GM12872 (cell line): ENCODE data around the gene EZH1.

Experiments
- CTCF ChIP-seq: IDR thresholded peaks from 3 replicates; pipeline ENCODE4 v1.5.1; 2011; ENCODE audit warnings: low read depth, mild to moderate bottlenecking, low read length, moderate library complexity; ENCODE audit not compliant: insufficient read depth

The EZH1 gene

GRCh38 chr17:42691021-42691545 is 53.8 kb downstream of the EZH1 start:
- TF ChIP-seq CTCF: no peak

GRCh38 chr17:42690596-42690995 is 54.2 kb downstream of the EZH1 start:
- no peak for TF ChIP-seq CTCF

DNA sequence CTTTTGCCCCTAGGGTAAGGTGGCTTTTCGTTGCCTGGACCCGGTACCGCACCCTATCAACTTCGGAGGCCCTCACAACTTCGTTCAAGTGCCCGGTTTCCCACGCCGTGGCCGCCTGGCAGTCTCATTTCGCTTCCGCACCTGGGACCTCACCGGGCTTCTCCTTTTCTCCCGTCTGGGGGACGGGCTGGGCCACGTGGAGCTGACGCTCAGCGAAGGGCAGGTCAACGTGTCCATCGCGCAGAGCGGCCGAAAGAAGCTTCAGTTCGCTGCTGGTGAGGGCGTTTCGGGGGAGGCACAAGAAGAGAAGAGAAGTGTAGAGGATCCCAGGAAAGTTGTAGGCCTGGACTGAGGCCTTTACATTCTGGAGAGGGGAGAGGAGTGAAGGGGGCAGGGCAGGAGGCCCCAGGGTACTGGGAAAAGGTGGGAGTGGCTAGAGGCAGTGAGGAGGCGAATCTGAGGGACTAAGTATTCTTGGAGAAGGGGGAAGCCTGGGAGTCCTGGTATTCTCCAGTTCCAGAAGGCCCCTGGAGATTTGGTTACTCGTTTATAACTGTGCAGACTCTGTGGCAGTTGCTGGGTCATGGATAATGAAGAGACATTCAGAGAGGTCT is 57.0 kb downstream of the EZH1 start:
- TF ChIP-seq CTCF: no peak

DNA sequence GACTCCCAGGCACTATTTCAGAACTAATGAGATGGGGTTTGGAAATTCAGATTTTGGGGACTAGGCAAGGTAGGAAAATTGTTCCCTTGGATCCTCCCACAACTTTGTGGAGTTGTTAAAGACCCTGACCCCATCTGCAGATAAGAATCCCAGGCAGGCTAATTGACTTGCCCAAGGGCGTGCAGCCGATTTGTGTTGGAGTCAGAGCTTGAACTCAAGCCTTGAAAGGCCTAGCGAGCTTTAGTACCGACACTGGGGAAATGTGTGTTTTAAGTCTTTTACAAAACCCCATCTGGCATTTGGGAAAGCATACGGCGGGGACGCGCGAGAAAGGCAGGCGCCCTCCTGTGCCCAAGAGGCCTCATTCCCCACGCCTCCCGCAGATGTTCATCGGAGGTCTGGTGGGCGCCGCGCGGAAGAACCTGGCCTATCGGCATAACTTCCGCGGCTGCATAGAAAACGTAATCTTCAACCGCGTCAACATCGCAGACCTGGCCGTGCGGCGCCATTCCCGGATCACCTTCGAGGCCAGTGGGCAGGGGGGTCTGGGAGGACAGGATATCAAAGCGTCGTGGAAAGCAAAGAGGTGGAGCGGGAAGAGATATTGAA is 58.2 kb downstream of the EZH1 start:
- no peak for TF ChIP-seq CTCF

GRCh38 chr17:42685831-42686230 is 59.0 kb downstream of the EZH1 start:
- no peak for TF ChIP-seq CTCF

DNA sequence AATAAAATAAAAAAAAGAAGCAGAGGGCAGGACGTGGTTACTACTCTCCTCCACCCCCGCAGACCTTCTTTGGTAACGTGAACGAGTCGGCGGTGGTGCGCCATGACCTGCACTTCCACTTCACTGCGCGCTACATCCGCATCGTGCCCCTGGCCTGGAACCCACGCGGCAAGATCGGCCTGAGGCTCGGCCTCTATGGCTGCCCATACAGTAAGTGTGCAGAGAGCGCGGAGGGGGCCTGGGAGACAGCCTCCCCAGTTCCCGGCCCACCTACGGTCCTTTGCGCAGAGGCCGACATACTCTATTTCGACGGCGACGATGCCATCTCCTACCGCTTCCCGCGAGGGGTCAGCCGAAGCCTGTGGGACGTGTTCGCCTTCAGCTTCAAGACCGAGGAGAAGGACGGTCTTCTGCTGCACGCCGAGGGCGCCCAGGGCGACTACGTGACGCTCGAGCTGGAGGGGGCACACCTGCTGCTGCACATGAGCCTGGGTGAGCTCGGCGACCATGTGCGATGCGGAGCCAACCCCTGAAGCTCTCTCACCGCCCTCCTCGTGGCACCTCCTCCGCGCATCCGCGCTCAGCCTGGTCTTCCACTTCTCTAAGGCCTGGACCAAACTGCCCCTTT is 59.8 kb downstream of the EZH1 start:
- TF ChIP-seq CTCF: no peak

GRCh38 chr17:42683407-42684034 is 61.3 kb downstream of the EZH1 start:
- no peak for TF ChIP-seq CTCF
